ENCODE measurements around the gene SBF2. TPM values are rescaled to one million over a fixed set of nuclear protein-coding genes. Genes with fewer than 3 reads are reported as not detected.

Gene SBF2
- total and polyA plus RNA-seq, 2 of the 13 experiments (the other 11 are each of a cell fraction or from before 2014, with no cell fraction given) = 24.0 to 45.8 TPM

GRCh38 chr11:10309163-10310093 lies 15.4 kb upstream of the SBF2 start (continued):
- no peak for TF ChIP-seq ZNF800 (CRISPR knock-in tag; IDR thresholded peaks at IDR 0.05)
- TF ChIP-seq RXRB (CRISPR knock-in tag; IDR thresholded peaks at IDR 0.05; ENCODE audit: borderline replicate concordance) = no peak
- no peak for TF ChIP-seq HMGA1 (CRISPR knock-in tag; conservative IDR thresholded peaks at IDR 0.05)
- TF ChIP-seq ZNF205 (CRISPR knock-in tag; IDR thresholded peaks at IDR 0.05) = no peak
- TF ChIP-seq NCOA5 (CRISPR knock-in tag; IDR thresholded peaks at IDR 0.05) = no peak
- TF ChIP-seq ZSCAN22 (CRISPR knock-in tag; IDR thresholded peaks at IDR 0.05) = no peak
- no peak for TF ChIP-seq SALL2 (CRISPR knock-in tag; IDR thresholded peaks at IDR 0.05)
- 0 out of 2 replicates have a peak, but pooled peaks have one; percentile 27 for TF ChIP-seq ZNF468 (CRISPR knock-in tag; IDR thresholded peaks at IDR 0.05)
- no peak for TF ChIP-seq HIVEP1 (CRISPR knock-in tag; IDR thresholded peaks at IDR 0.05)
- TF ChIP-seq ZNF616 (CRISPR knock-in tag; IDR thresholded peaks at IDR 0.05; ENCODE audit: low read depth) = no peak
- no peak for TF ChIP-seq PAWR (CRISPR knock-in tag; IDR thresholded peaks at IDR 0.05; ENCODE audit: borderline replicate concordance)
- no peak for TF ChIP-seq MLXIP (CRISPR knock-in tag; IDR thresholded peaks at IDR 0.05; ENCODE audit: borderline replicate concordance)
- no peak for TF ChIP-seq ZNF704 (CRISPR knock-in tag; IDR thresholded peaks at IDR 0.05; ENCODE audit: borderline replicate concordance)
- TF ChIP-seq IKZF1 (IDR thresholded peaks at IDR 0.05) = no peak
- no peak for TF ChIP-seq GMEB2 (CRISPR knock-in tag; IDR thresholded peaks at IDR 0.05; ENCODE audit: low read depth)
- TF ChIP-seq RFXANK (CRISPR knock-in tag; IDR thresholded peaks at IDR 0.05) = no peak
- no peak for TF ChIP-seq ZMAT3 (CRISPR knock-in tag; conservative IDR thresholded peaks at IDR 0.05)
